ENCODE data around the gene USH1G.

- TF ChIP-seq EZH2 (IDR thresholded peaks at IDR 0.05; ENCODE audit: borderline replicate concordance, insufficient read depth, low read length, poor library complexity, severe bottlenecking) (no peak), CTCF (IDR thresholded peaks at IDR 0.05; ENCODE audit: poor library complexity, severe bottlenecking) (no peak), POLR2AphosphoS5 (IDR thresholded peaks at IDR 0.05) (no peak), EP300 (conservative IDR thresholded peaks at IDR 0.05; ENCODE audit: poor library complexity, severe bottlenecking) (no peak), SMC3 (conservative IDR thresholded peaks at IDR 0.05; ENCODE audit: poor library complexity) (no peak), RAD21 (conservative IDR thresholded peaks at IDR 0.05) (no peak)
Observed at GRCh38 chr17:74900208-74900607, 22.8 kb downstream of the USH1G start.

All from neural cell (in vitro differentiated cells).